Sigmoid colon (tissue), 3 donors: Measurements from ENCODE around the gene ITIH6.

ENCODE experiments used
- CTCF ChIP-seq, 4 experiments: fragments of 450-650 bp in 3 of 4; fragments of 200-600 bp in 1 of 4; IDR thresholded peaks; one replicate each; pipeline ENCODE4 v1.5.1; 2016 to 2019; ENCODE audit warnings: antibody characterized with exemption in 4 of 4, mild to moderate bottlenecking in 3 of 4, moderate library complexity in 2 of 4
- POLR2A ChIP-seq, 2 donors: fragments of 450-650 bp; IDR thresholded peaks; one replicate each; pipeline ENCODE4 v1.6.1; 2016; ENCODE audit warnings: antibody characterized with exemption in 2 of 2, mild to moderate bottlenecking in 2 of 2, moderate library complexity in 2 of 2

GRCh38 chrX:54817220-54817820 is 19.3 kb upstream of the ITIH6 start:
- TF ChIP-seq CTCF (IDR thresholded peaks at IDR 0.05): no peak
- TF ChIP-seq POLR2A (IDR thresholded peaks at IDR 0.05): no peak
